Medulla oblongata (tissue), 1 donor: ENCODE results near the gene MEI1.

ENCODE experiments used
- DNase-seq: peaks from one replicate; pipeline ENCODE4 v3.0.0-alpha.2; 2015; ENCODE audit errors: extremely low spot score

Gene MEI1

GRCh38 chr22:41781507-41781906 lies 82.2 kb downstream of the MEI1 start:
- DNase-seq: no peak

DNA sequence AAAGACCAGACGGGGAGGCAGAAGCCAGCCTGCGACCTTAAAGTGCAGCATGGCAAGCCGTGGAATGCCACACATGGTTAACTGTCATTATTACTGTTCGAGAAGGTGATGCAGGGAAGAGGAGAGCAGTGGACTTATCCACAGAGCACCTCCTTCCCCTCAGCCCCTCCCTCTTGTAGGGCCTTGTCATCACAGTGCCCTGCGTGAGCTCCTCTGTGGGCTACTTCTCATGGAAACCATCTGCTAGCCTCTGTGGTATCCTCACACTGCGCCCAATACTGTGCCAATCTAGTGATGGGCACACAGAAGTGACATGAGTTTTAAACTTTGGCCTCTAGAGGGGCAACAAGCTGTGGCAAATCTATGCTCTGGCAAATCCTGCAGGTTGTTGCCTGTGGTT lies 83.0 kb downstream of the MEI1 start:
- DNase-seq: no peak

DNA sequence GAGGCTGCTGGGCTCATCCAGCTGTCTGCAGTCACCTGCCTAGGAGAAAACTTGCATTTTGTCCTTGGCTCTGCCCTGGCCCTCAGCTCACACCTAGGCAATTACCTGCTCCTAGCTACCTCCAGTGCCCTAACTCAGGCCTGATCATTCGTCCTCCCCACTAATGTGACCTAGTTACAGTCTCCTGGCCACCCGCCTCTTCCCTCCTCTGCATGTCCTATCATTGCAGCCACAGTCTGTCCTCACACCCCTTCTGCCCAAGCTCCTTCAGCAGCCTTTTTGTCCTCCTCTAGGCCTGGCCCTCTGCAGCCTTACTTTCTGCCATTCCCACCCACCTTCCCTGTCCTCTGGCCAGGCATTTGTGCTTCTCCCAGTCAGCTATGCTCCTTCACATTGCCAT lies 83.4 kb downstream of the MEI1 start:
- no peak for DNase-seq

DNA sequence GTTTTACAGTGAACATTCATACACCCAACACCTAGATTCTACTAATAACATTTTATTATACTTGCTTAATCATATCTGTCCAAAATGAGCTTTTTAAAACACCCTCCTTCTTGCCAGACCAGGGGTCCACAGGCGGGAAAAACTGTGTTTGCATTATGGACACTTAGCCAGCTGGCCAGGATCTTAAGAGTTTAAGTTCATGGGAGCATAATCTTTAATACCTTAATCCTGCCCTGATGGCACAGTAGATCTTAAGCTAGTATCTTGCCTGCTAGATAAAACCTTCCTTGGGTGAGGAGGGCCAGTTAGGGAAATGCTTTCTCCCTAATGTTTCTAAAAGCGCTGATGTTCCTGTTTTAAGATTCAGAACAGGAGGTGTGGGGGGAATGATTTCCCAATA lies 88.0 kb downstream of the MEI1 start:
- DNase-seq: no peak

GRCh38 chr22:41793871-41794270 lies 94.6 kb downstream of the MEI1 start:
- DNase-seq: no peak

- no peak for DNase-seq
Observed at GRCh38 chr22:41798736-41799135, 99.4 kb downstream of the MEI1 start.

GRCh38 chr22:41799486-41800347 lies 100.4 kb downstream of the MEI1 start:
- DNase-seq: peak; percentile 35

GRCh38 chr22:41800348-41801146 lies 101.2 kb downstream of the MEI1 start, which contains the start of gene CCDC134:
Gene CCDC134 (plus strand): TSS chr22:41800679. CDS start chr22:41808891, 8,212 bp downstream.
- peak; percentile 95 for DNase-seq

DNA sequence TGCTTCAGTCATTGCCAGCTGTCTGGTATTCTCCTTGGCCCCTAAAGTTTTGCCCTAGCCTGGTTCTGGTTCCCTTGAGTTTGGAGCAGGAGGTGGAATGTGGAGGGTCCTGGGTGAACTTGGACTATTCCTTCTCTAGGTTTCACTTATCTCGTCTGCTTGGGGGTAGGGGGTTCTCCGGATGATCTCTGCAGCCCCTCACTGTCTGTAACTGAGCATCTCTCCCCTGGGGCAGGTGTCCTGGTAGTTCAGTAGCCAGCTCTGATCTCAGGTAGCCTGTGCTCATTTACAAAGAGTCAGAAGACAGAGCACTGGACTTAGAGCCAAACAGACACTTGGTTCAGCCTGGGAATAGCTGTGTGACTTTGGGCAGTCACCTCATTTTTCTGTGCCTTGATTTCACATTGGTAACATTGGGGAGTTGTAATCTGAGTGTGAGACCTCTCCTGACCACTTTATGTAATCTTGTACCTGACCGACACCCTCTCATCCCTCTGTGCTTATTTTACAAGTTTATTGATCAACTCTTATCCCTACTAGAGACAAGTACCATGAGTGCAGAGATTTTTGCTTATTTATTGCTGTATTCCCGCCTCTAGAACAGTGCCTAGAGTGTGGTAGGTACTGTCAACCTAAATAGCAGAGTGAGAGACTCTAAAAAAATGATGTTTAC lies 102.0 kb downstream of the MEI1 start:
- no peak for DNase-seq

DNA sequence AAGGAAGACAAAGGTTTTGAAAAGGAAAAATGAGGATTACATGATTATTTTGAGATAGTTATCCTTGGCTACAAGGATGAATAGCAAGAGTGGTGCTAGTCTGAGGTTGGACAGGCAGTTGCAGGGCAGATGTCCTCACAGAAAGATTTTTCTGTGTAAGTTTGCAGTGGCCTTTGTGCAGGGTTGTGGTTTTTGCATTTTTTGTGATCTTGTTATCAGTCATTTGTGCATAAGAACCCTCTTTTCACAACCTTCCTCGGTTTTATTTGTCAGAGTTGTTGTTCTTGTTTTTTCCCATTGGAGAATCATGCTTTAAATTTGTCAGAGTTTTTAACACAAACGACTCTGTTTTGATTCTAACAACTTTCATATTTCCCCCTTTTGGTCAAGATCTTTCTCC lies 102.6 kb downstream of the MEI1 start:
- no peak for DNase-seq

DNA sequence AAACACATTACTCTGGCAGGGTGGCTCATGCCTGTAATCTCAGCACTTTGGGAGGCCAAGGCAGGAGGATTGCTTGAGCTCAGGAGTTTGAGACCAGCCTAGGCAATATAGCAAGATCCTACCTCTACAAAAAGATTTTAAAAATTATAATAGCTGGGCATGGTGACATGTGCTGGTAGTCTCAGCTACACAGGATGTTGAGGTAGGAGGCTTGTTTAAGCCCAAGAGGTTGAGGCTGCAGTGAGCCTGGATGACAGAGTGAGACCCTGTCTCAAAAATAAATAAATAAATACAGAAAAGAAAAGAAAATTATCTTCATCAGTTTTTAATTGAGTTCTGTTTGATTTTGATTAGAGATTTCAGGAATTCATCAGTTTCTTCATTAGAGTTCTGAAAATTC lies 106.3 kb downstream of the MEI1 start:
- DNase-seq: no peak

- DNase-seq: no peak
Observed at GRCh38 chr22:41808400-41808799, 109.1 kb downstream of the MEI1 start.

DNA sequence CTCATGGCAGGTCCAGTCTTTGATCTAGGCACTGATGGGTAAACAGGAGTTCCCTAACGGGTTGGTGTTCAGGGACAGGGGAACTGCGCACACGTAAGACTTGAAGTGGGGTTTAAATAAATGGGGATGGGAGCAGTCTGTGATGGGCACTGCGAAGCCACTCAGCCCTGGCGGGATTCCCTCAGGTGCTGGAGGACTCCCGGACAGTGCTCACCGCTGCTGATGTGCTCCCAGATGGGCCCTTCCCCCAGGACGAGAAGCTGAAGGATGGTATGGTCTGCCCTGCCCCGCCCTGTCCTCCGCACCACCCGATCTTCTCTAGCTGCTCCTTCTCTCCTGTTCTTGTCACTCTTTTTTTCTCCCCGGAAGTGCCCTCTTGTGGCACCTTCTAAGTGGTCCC lies 110.7 kb downstream of the MEI1 start:
- no peak for DNase-seq

DNA sequence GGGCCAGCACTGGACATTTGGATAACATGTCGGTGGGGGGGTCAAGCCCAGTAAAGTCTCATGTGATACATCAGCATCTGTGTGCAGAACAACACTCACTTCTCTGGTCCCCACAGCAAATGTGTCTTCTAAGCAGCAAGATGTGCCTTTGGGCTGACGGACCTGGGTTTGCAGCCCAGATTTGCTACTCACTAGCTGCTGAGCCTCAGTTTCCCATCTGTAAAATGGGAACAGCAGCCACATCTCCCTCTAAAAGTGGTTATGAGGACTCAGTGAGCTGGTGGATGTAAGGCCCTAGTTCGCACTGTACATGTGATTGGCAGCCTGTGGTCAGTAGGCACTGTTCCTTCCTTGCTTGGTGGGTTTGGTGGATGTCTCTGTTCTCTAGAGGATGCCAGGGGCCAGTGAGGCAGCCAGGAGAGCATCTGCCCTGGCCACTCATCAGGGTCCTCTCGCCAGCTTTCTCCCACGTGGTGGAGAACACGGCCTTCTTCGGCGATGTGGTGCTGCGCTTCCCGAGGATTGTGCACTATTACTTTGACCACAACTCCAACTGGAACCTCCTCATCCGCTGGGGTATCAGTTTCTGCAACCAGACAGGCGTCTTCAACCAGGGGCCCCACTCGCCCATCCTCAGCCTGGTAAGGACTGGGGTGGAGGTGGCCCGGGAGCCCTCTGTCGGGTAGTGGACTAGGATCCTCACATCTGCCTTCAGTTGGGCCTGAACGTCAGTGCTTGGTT lies 113.7 kb downstream of the MEI1 start:
- DNase-seq: no peak

- no peak for DNase-seq
Observed at GRCh38 chr22:41813726-41814410, 114.6 kb downstream of the MEI1 start.

- no peak for DNase-seq
Observed at GRCh38 chr22:41815716-41816115, 116.4 kb downstream of the MEI1 start.

- no peak for DNase-seq
Observed at GRCh38 chr22:41816241-41816640, 116.9 kb downstream of the MEI1 start.

- DNase-seq: no peak
Observed at GRCh38 chr22:41816871-41817270, 117.6 kb downstream of the MEI1 start.

DNA sequence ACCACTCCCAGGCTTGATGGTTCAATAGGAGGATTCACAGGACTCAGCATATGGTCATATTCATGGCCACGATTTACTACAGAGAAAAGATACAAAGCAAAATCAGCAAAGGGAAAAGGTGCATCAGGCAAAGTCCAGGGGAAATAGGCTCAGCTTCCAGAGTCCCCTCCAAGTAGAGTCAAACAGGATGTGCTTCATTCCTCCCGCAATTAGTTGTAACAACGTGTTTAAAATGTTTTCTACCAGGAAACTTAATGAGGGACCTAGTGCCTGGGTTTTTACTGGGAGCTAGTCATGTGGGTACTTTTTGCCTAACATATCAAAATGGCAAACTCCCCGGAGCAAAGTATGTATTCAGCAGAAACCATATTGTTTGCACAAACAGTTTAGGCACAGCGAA lies 118.7 kb downstream of the MEI1 start:
- DNase-seq: no peak

GRCh38 chr22:41818596-41818995 lies 119.3 kb downstream of the MEI1 start:
- no peak for DNase-seq

DNA sequence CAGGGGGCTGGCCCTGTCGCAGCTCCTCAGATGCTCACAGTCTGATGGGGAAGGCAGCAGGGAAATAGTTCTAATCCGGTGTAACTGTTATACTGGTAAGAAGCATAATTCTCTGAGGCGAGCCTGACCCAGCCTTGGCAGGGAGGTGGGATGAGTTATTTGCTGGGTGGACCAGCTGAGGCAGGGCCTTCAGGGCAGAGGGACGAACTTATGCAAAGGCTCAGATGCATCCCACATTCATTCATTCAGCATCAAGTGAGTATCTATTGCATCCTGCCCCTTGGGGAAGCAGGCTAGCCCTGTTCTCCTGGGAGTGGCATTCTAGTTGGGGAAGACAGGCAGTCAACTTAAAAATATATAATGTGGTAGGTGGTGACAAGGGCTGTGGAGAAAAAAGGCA lies 120.0 kb downstream of the MEI1 start:
- no peak for DNase-seq
